SK-N-SH treated with all-trans-retinoic acid at 6 μM for 48 hours (cell line): ENCODE results near the gene APOO.

Experiments used
- ATAC-seq: fragments of 200-7000 bp; cut with Tn5 transposase; 3 replicates; pipeline ENCODE4 v1.9.1; 2020; ENCODE audit warnings: mild to moderate bottlenecking, moderate library complexity
- ARNTL ChIP-seq: fragments of 450-650 bp; formaldehyde crosslinking; IDR thresholded peaks from 2 replicates; pipeline ENCODE4 v1.5.0; 2020; ENCODE audit warnings: low read depth, mild to moderate bottlenecking, moderate library complexity, borderline replicate concordance
- BACH2 ChIP-seq: fragments of 250-450 bp; sonication (Bioruptor Pico); IDR thresholded peaks from 2 replicates; pipeline ENCODE4 v1.9.0; 2021; ENCODE audit warnings: mild to moderate bottlenecking, borderline replicate concordance
- CSDC2 ChIP-seq: fragments of 250-450 bp; sonication (Bioruptor Pico); IDR thresholded peaks from 2 replicates; pipeline ENCODE4 v1.5.0; 2020; ENCODE audit warnings: mild to moderate bottlenecking, moderate library complexity
- GLIS3 ChIP-seq: fragments of 250-450 bp; sonication (Bioruptor Pico); IDR thresholded peaks from 2 replicates; pipeline ENCODE4 v1.5.0; 2020; ENCODE audit warnings: mild to moderate bottlenecking, moderate library complexity
- ISL1 ChIP-seq: fragments of 250-450 bp; sonication (Bioruptor Pico); IDR thresholded peaks from 2 replicates; pipeline ENCODE4 v2.1.2; 2022; ENCODE audit warnings: mild to moderate bottlenecking, moderate library complexity
- PPARA ChIP-seq: fragments of 250-450 bp; sonication (Bioruptor Pico); IDR thresholded peaks from 2 replicates; pipeline ENCODE4 v1.5.0; 2020; ENCODE audit warnings: mild to moderate bottlenecking, borderline replicate concordance
- RARB ChIP-seq: fragments of 250-450 bp; sonication (Bioruptor Pico); IDR thresholded peaks from 2 replicates; pipeline ENCODE4 v1.8.0; 2021; ENCODE audit warnings: mild to moderate bottlenecking, moderate library complexity
- SNAI2 ChIP-seq: fragments of 250-450 bp; sonication (Bioruptor Pico); IDR thresholded peaks from 2 replicates; pipeline ENCODE4 v1.5.0; 2020; ENCODE audit warnings: mild to moderate bottlenecking, moderate library complexity
- TCF4 ChIP-seq: fragments of 250-450 bp; sonication (Bioruptor Pico); IDR thresholded peaks from 2 replicates; pipeline ENCODE4 v1.8.0; 2021; ENCODE audit warnings: mild to moderate bottlenecking, moderate library complexity, borderline replicate concordance
- TOX ChIP-seq: fragments of 250-450 bp; sonication (Bioruptor Pico); IDR thresholded peaks from 2 replicates; pipeline ENCODE4 v1.8.0; 2021; ENCODE audit warnings: mild to moderate bottlenecking, moderate library complexity, borderline replicate concordance
- ZC3H10 ChIP-seq: fragments of 250-450 bp; sonication (Bioruptor Pico); IDR thresholded peaks from 2 replicates; pipeline ENCODE4 v1.5.1; 2021; ENCODE audit warnings: mild to moderate bottlenecking, moderate library complexity
- ZFP3 ChIP-seq: fragments of 250-450 bp; sonication (Bioruptor Pico); IDR thresholded peaks from 2 replicates; pipeline ENCODE4 v1.5.0; 2020; ENCODE audit warnings: mild to moderate bottlenecking, moderate library complexity
- ZFP30 ChIP-seq: fragments of 450-650 bp; formaldehyde crosslinking; IDR thresholded peaks from 2 replicates; pipeline ENCODE4 v1.5.0; 2022; ENCODE audit warnings: mild to moderate bottlenecking, moderate library complexity
- ZNF565 ChIP-seq: fragments of 450-650 bp; formaldehyde crosslinking; conservative IDR thresholded peaks from 2 replicates; pipeline ENCODE4 v1.5.0; 2020; ENCODE audit warnings: low read depth, mild to moderate bottlenecking, moderate library complexity
- ZNF70 ChIP-seq: fragments of 450-650 bp; formaldehyde crosslinking; IDR thresholded peaks from 2 replicates; pipeline ENCODE4 v1.5.0; 2020; ENCODE audit warnings: mild to moderate bottlenecking, moderate library complexity
- ZNF8 ChIP-seq: fragments of 450-650 bp; formaldehyde crosslinking; IDR thresholded peaks from 2 replicates; pipeline ENCODE4 v1.5.0; 2020; ENCODE audit warnings: mild to moderate bottlenecking, moderate library complexity
- TF ChIP-seq, protein P1 (sequence below): fragments of 250-450 bp; sonication (Bioruptor Pico); IDR thresholded peaks from 2 replicates; pipeline ENCODE4 v1.5.1; 2021; ENCODE audit warnings: mild to moderate bottlenecking, moderate library complexity
- TF ChIP-seq, protein P2 (sequence below): fragments of 250-450 bp; sonication (Bioruptor Pico); IDR thresholded peaks from 2 replicates; pipeline ENCODE4 v1.5.0; 2020; ENCODE audit warnings: mild to moderate bottlenecking, moderate library complexity
- TF ChIP-seq, protein P3 (sequence below): fragments of 250-450 bp; sonication (Bioruptor Pico); IDR thresholded peaks from 2 replicates; pipeline ENCODE4 v1.8.0; 2020; ENCODE audit warnings: mild to moderate bottlenecking, moderate library complexity, borderline replicate concordance

Gene APOO

DNA sequence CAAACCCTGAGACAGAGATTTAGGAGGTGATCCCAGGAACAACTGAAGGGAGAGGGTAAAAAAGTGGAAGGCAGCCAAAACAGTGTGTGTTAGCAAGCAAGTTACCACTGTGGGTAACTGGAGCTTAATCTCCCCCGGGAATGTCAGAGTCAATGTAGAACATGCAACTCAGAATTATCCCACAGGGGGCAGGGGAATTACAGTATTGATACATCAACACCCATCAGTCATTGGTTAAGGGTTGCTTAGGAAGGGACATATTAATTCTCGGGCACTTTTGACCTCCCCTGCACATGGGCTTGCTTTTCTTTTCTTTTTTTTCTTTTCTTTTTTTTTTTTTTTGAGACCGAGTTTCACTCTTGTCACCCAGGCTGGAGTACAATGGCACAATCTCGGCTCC is 29.4 kb upstream of the APOO start:
- ATAC-seq: no peak
- no peak for TF ChIP-seq ZNF565 (CRISPR knock-in tag)
- TF ChIP-seq TOX (CRISPR knock-in tag): no peak
- TF ChIP-seq, protein P1, sequence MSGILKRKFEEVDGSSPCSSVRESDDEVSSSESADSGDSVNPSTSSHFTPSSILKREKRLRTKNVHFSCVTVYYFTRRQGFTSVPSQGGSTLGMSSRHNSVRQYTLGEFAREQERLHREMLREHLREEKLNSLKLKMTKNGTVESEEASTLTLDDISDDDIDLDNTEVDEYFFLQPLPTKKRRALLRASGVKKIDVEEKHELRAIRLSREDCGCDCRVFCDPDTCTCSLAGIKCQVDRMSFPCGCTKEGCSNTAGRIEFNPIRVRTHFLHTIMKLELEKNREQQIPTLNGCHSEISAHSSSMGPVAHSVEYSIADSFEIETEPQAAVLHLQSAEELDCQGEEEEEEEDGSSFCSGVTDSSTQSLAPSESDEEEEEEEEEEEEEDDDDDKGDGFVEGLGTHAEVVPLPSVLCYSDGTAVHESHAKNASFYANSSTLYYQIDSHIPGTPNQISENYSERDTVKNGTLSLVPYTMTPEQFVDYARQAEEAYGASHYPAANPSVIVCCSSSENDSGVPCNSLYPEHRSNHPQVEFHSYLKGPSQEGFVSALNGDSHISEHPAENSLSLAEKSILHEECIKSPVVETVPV (CRISPR knock-in tag): no peak
- TF ChIP-seq ZNF70: no peak
- TF ChIP-seq, protein P2, sequence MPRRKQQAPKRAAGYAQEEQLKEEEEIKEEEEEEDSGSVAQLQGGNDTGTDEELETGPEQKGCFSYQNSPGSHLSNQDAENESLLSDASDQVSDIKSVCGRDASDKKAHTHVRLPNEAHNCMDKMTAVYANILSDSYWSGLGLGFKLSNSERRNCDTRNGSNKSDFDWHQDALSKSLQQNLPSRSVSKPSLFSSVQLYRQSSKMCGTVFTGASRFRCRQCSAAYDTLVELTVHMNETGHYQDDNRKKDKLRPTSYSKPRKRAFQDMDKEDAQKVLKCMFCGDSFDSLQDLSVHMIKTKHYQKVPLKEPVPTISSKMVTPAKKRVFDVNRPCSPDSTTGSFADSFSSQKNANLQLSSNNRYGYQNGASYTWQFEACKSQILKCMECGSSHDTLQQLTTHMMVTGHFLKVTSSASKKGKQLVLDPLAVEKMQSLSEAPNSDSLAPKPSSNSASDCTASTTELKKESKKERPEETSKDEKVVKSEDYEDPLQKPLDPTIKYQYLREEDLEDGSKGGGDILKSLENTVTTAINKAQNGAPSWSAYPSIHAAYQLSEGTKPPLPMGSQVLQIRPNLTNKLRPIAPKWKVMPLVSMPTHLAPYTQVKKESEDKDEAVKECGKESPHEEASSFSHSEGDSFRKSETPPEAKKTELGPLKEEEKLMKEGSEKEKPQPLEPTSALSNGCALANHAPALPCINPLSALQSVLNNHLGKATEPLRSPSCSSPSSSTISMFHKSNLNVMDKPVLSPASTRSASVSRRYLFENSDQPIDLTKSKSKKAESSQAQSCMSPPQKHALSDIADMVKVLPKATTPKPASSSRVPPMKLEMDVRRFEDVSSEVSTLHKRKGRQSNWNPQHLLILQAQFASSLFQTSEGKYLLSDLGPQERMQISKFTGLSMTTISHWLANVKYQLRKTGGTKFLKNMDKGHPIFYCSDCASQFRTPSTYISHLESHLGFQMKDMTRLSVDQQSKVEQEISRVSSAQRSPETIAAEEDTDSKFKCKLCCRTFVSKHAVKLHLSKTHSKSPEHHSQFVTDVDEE (CRISPR knock-in tag): no peak
- TF ChIP-seq BACH2: no peak
- TF ChIP-seq ZFP3 (CRISPR knock-in tag): no peak

DNA sequence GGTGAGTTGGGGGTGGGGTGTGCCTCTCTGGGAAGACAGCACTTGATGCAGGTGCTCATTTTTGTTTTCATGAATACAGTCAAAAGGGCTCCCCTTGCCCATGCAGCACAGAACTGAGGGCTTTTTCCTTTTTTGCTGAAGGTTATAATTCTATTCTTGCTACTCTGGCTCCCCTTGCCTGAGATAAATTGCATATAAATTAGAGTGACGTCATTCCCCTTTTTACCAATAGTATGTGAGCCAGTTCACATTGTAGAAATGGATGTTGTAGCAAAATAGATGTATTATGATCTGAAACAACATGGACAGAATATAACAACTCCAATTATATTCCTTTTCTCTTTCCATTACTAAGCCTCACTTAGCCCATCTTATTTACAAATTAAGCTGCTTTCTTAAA is 28.4 kb upstream of the APOO start:
- TF ChIP-seq SNAI2: no peak
- TF ChIP-seq, protein P3, sequence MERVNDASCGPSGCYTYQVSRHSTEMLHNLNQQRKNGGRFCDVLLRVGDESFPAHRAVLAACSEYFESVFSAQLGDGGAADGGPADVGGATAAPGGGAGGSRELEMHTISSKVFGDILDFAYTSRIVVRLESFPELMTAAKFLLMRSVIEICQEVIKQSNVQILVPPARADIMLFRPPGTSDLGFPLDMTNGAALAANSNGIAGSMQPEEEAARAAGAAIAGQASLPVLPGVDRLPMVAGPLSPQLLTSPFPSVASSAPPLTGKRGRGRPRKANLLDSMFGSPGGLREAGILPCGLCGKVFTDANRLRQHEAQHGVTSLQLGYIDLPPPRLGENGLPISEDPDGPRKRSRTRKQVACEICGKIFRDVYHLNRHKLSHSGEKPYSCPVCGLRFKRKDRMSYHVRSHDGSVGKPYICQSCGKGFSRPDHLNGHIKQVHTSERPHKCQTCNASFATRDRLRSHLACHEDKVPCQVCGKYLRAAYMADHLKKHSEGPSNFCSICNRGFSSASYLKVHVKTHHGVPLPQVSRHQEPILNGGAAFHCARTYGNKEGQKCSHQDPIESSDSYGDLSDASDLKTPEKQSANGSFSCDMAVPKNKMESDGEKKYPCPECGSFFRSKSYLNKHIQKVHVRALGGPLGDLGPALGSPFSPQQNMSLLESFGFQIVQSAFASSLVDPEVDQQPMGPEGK (CRISPR knock-in tag): no peak
- TF ChIP-seq, all 23 proteins: peak for 0
- no peak for ATAC-seq

DNA sequence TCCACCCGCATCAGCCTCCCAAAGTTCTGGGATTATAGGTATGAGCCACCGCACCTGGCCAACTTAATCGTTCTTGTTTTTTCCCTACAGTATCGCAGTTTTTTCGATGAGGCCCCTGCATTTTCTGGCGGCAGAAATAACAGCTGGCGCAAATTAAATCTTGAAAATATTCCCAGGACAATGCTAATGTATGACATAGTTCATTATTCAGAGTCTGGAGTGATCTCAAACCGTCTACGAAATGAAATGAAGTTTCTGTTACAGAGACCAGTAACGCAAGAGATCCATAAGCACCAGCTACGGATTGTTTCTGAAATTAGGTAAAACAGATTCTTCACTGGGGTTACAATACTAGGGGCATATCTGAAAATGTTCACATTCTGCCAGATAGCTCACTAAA is 27.4 kb upstream of the APOO start:
- ATAC-seq: no peak

DNA sequence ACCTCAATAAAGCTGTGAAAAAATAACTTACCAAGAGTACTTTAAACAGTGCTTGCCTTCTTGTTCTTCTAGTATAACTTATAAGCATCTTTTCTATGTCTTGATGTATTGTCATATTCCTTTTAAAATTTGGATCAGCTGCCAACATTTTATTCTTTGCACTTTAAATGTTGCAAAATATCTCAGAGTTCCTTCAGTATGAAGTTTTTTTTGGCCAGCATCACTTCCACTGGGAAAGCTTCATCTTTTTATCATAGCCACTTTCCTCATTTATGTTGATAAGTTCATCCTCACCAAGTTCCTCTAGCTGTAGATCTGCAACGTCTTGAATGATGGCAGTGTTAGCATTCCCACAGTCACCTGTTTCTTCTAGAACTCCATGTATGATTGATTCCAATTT is 24.3 kb upstream of the APOO start:
- ATAC-seq: no peak
- TF ChIP-seq TCF4 (CRISPR knock-in tag): no peak
- TF ChIP-seq, protein P2 (CRISPR knock-in tag): no peak
- no peak for TF ChIP-seq ARNTL (CRISPR knock-in tag)
- no peak for TF ChIP-seq PPARA (CRISPR knock-in tag)
- TF ChIP-seq RARB (CRISPR knock-in tag): no peak
- TF ChIP-seq BACH2: no peak
- no peak for TF ChIP-seq CSDC2
- TF ChIP-seq, protein P3 (CRISPR knock-in tag): no peak
- no peak for TF ChIP-seq ZNF8 (CRISPR knock-in tag)
- TF ChIP-seq ISL1 (CRISPR knock-in tag): no peak
- TF ChIP-seq, protein P1 (CRISPR knock-in tag): no peak
- no peak for TF ChIP-seq TOX (CRISPR knock-in tag)
- no peak for TF ChIP-seq ZFP30 (CRISPR knock-in tag)
- TF ChIP-seq ZC3H10 (CRISPR knock-in tag): no peak
- TF ChIP-seq SNAI2: no peak
- TF ChIP-seq ZNF70: no peak
- no peak for TF ChIP-seq GLIS3 (CRISPR knock-in tag)
- TF ChIP-seq, all 23 proteins: peak for 0

More for the DNA sequence above, 27.4 kb upstream of the APOO start:
- TF ChIP-seq RARB (CRISPR knock-in tag): no peak
- no peak for TF ChIP-seq ZNF565 (CRISPR knock-in tag)
